SK-N-SH treated with all-trans-retinoic acid at 6 μM for 48 hours (cell line): Measurements from ENCODE around the gene MARCHF9.
A peak's percentile ranks its signal among the peaks of the same experiment; 100 is the strongest.

Experiments
- ATAC-seq: fragments of 200-7000 bp; cut with Tn5 transposase; 3 replicates; pipeline ENCODE4 v1.9.1; 2020; ENCODE audit warnings: mild to moderate bottlenecking, moderate library complexity
- ARNTL ChIP-seq: fragments of 450-650 bp; formaldehyde crosslinking; IDR thresholded peaks from 2 replicates; pipeline ENCODE4 v1.5.0; 2020; ENCODE audit warnings: low read depth, mild to moderate bottlenecking, moderate library complexity, borderline replicate concordance
- BACH2 ChIP-seq: fragments of 250-450 bp; sonication (Bioruptor Pico); IDR thresholded peaks from 2 replicates; pipeline ENCODE4 v1.9.0; 2021; ENCODE audit warnings: mild to moderate bottlenecking, borderline replicate concordance
- CREB5 ChIP-seq: fragments of 250-450 bp; sonication (Bioruptor Pico); IDR thresholded peaks from 2 replicates; pipeline ENCODE4 v1.5.1; 2020; ENCODE audit warnings: low read depth, mild to moderate bottlenecking, moderate library complexity
- CSDC2 ChIP-seq: fragments of 250-450 bp; sonication (Bioruptor Pico); IDR thresholded peaks from 2 replicates; pipeline ENCODE4 v1.5.0; 2020; ENCODE audit warnings: mild to moderate bottlenecking, moderate library complexity
- ESRRG ChIP-seq: fragments of 250-450 bp; sonication (Bioruptor Pico); IDR thresholded peaks from 2 replicates; pipeline ENCODE4 v1.6.1; 2021; ENCODE audit warnings: mild to moderate bottlenecking
- GLIS3 ChIP-seq: fragments of 250-450 bp; sonication (Bioruptor Pico); IDR thresholded peaks from 2 replicates; pipeline ENCODE4 v1.5.0; 2020; ENCODE audit warnings: mild to moderate bottlenecking, moderate library complexity
- ISL1 ChIP-seq: fragments of 250-450 bp; sonication (Bioruptor Pico); IDR thresholded peaks from 2 replicates; pipeline ENCODE4 v2.1.2; 2022; ENCODE audit warnings: mild to moderate bottlenecking, moderate library complexity
- OSR1 ChIP-seq: fragments of 250-450 bp; sonication (Bioruptor Pico); IDR thresholded peaks from 2 replicates; pipeline ENCODE4 v1.8.0; 2022; ENCODE audit warnings: moderate library complexity, mild to moderate bottlenecking, inconsistent platforms
- PATZ1 ChIP-seq: fragments of 250-450 bp; sonication (Bioruptor Pico); IDR thresholded peaks from 2 replicates; pipeline ENCODE4 v1.8.0; 2020; ENCODE audit warnings: mild to moderate bottlenecking, moderate library complexity, borderline replicate concordance
- PPARA ChIP-seq: fragments of 250-450 bp; sonication (Bioruptor Pico); IDR thresholded peaks from 2 replicates; pipeline ENCODE4 v1.5.0; 2020; ENCODE audit warnings: mild to moderate bottlenecking, borderline replicate concordance
- RARB ChIP-seq: fragments of 250-450 bp; sonication (Bioruptor Pico); IDR thresholded peaks from 2 replicates; pipeline ENCODE4 v1.8.0; 2021; ENCODE audit warnings: mild to moderate bottlenecking, moderate library complexity
- TOX ChIP-seq: fragments of 250-450 bp; sonication (Bioruptor Pico); IDR thresholded peaks from 2 replicates; pipeline ENCODE4 v1.8.0; 2021; ENCODE audit warnings: mild to moderate bottlenecking, moderate library complexity, borderline replicate concordance
- TSHZ2 ChIP-seq: fragments of 250-450 bp; sonication (Bioruptor Pico); IDR thresholded peaks from 2 replicates; pipeline ENCODE4 v1.5.0; 2020; ENCODE audit warnings: mild to moderate bottlenecking, moderate library complexity
- ZC3H10 ChIP-seq: fragments of 250-450 bp; sonication (Bioruptor Pico); IDR thresholded peaks from 2 replicates; pipeline ENCODE4 v1.5.1; 2021; ENCODE audit warnings: mild to moderate bottlenecking, moderate library complexity
- ZFP3 ChIP-seq: fragments of 250-450 bp; sonication (Bioruptor Pico); IDR thresholded peaks from 2 replicates; pipeline ENCODE4 v1.5.0; 2020; ENCODE audit warnings: mild to moderate bottlenecking, moderate library complexity
- ZFP30 ChIP-seq: fragments of 450-650 bp; formaldehyde crosslinking; IDR thresholded peaks from 2 replicates; pipeline ENCODE4 v1.5.0; 2022; ENCODE audit warnings: mild to moderate bottlenecking, moderate library complexity
- ZNF565 ChIP-seq: fragments of 450-650 bp; formaldehyde crosslinking; conservative IDR thresholded peaks from 2 replicates; pipeline ENCODE4 v1.5.0; 2020; ENCODE audit warnings: low read depth, mild to moderate bottlenecking, moderate library complexity
- ZNF70 ChIP-seq: fragments of 450-650 bp; formaldehyde crosslinking; IDR thresholded peaks from 2 replicates; pipeline ENCODE4 v1.5.0; 2020; ENCODE audit warnings: mild to moderate bottlenecking, moderate library complexity
- ZNF8 ChIP-seq: fragments of 450-650 bp; formaldehyde crosslinking; IDR thresholded peaks from 2 replicates; pipeline ENCODE4 v1.5.0; 2020; ENCODE audit warnings: mild to moderate bottlenecking, moderate library complexity

MARCHF9 gene

GRCh38 chr12:57751788-57752667 is 2.9 kb upstream of the MARCHF9 start, which contains the start of gene CDK4:
Gene CDK4 (minus strand): TSS chr12:57752310. CDS start chr12:57751717, 593 bp downstream.
- TF ChIP-seq PPARA (CRISPR knock-in tag) (no peak), PATZ1 (CRISPR knock-in tag) (peak; percentile 68), ARNTL (CRISPR knock-in tag) (peak; percentile 96), ZFP3 (peak; percentile 6; the same call in 1 of the 2 replicates), BACH2 (CRISPR knock-in tag) (no peak), ZFP30 (CRISPR knock-in tag) (no peak), CSDC2 (CRISPR knock-in tag) (peak; percentile 61; the same call in 1 of the 2 replicates), RARB (no peak)
- peak; percentile 86 for ATAC-seq

- no peak for ATAC-seq
- TF ChIP-seq ARNTL (CRISPR knock-in tag), result no peak
- TF ChIP-seq ESRRG (CRISPR knock-in tag), result no peak
- no peak for TF ChIP-seq TOX (CRISPR knock-in tag)
- no peak for TF ChIP-seq CREB5 (CRISPR knock-in tag)
- TF ChIP-seq ZC3H10, result no peak
- TF ChIP-seq ZNF70, result no peak
- no peak for TF ChIP-seq PATZ1 (CRISPR knock-in tag)
- no peak for TF ChIP-seq ZFP3
- no peak for TF ChIP-seq ZNF8 (CRISPR knock-in tag)
- TF ChIP-seq OSR1 (CRISPR knock-in tag), result no peak
- TF ChIP-seq BACH2 (CRISPR knock-in tag), result no peak
- no peak for TF ChIP-seq ZFP30 (CRISPR knock-in tag)
- TF ChIP-seq GLIS3 (CRISPR knock-in tag), result no peak
These were observed 2.3 kb upstream of the MARCHF9 start for GRCh38 chr12:57752668-57753000.

GRCh38 chr12:57753756-57754337 is 1.1 kb upstream of the MARCHF9 start:
- ATAC-seq, result no peak
- TF ChIP-seq TOX (CRISPR knock-in tag), result no peak
- no peak for TF ChIP-seq ARNTL (CRISPR knock-in tag)
- no peak for TF ChIP-seq BACH2 (CRISPR knock-in tag)
- TF ChIP-seq ZNF565 (CRISPR knock-in tag), result no peak
- TF ChIP-seq PPARA (CRISPR knock-in tag), result no peak
- TF ChIP-seq ESRRG (CRISPR knock-in tag), result no peak
- no peak for TF ChIP-seq ISL1
- TF ChIP-seq TSHZ2 (CRISPR knock-in tag), result no peak
- TF ChIP-seq CREB5 (CRISPR knock-in tag), result no peak
